HG03521 (cell line): ENCODE measurements around the gene NEURL1.

Experiments
- ATAC-seq: cut with Tn5 transposase; IDR thresholded peaks from one replicate; pipeline ENCODE4 v1.9.1; 2021; ENCODE audit warnings: mild to moderate bottlenecking, moderate library complexity; ENCODE audit not compliant: unreplicated experiment

Gene NEURL1

DNA sequence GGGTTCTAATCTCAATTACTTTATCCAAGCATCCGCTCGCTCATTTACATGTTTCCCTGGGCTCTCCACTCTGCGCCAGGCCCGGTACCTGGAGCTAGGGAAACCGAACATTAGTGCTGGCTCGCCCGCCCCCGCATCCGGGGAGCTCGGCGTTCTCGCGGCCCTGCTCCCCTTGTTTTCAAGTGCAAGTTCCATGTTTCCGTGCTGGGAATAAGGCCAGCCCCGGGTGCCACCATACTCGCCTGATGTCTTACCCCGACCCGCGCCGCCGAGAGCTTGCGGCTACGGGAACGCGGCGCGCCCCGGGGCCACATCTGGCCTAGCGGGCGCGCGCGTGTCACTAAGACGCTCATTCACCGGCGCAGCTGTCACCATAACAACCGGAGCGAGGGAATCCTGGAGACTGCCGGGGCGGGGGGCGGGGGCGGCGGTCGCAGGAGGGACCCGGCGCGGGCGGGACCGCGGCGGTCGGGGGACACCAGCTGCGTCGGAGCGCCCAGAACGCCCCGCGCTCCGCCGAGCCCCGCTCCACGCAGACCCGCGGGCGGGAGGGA, at the start of gene NEURL1:
Gene NEURL1 (plus strand): TSS at position 344 of the 554 bp plus-strand sequence. CDS start 683 bp downstream, outside the sequence.
- no peak for ATAC-seq

GRCh38 chr10:103444478-103444877, 49.0 kb upstream of the NEURL1 start:
- no peak for ATAC-seq

- ATAC-seq, result no peak
Measured at GRCh38 chr10:103445366-103445765, 48.1 kb upstream of the NEURL1 start.

DNA sequence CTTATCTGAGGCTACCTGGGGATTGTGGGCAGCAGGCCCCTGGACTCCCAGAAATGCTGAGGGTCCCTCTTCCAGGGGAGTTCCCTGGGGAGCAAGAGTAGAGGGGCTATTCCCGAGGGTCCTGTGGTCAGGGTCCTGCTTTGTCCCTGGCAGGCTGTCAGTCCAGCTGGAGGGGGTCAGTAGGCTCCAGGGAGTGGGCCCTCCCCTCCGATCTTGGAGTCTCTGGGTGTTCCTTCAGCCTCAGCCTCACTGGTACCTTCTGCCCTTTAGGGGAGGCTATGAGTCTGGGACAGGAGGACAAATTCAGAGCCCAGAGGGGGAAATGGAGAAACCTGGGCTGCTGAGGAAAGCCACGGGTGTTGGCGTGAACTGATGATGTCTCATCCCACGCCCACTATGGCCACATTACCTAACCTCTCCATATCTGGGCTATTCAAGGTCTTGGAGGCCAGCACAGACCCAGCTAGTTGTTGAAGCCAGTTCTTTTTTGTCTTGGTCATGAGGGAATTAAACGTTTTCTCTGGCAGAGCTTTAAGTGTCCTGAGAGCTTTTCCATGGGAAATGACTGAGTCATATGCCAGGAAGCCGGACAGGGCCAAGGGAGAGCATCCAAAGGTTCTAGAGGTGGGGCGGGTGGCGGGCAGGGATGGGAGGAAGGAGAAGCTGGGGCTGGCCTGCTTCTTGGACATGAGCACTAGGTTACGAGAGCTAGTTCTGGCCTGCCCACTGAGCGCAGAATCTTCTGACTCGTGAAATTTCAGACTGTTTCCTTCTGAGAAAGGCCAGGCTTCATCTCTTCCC, 47.5 kb upstream of the NEURL1 start:
- no peak for ATAC-seq

GRCh38 chr10:103447187-103447586, 46.3 kb upstream of the NEURL1 start:
- no peak for ATAC-seq

- ATAC-seq, result no peak
Measured at GRCh38 chr10:103448746-103449145, 44.8 kb upstream of the NEURL1 start.

- ATAC-seq, result no peak
Measured at GRCh38 chr10:103449208-103450144, 44.0 kb upstream of the NEURL1 start.

DNA sequence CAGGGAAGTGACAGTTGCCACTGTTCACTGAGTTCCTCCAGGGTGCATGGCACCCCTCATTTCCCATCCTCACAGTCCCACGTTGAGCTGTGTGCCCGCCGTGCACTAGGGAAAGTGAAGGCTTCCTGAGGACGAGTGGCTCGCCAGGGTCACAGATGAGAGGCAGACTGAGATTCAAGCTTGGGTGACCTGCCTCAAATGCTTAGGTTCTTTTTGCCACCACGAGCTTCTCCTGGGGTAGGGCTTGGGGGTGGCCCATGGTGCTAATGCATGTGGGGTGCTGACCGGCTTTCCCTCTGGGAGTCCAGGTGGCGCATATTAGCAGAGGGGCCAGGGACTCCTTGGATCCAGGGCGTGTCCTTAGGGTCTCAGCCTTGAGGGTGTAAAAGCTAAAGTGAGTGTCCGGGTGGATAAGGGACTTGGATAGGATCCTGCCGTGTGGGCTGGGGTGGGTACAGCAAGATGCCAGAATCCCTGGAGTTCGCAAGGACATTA, 43.3 kb upstream of the NEURL1 start:
- no peak for ATAC-seq

- no peak for ATAC-seq
Measured at GRCh38 chr10:103451091-103451813, 42.3 kb upstream of the NEURL1 start.

- peak; percentile 55 for ATAC-seq
Measured at GRCh38 chr10:103451831-103452505, 41.5 kb upstream of the NEURL1 start, which contains the start of gene CALHM2. Gene CALHM2 (minus strand): TSS chr10:103452370. CDS start chr10:103449941, 2,429 bp downstream.

GRCh38 chr10:103452506-103453230, 40.8 kb upstream of the NEURL1 start:
- ATAC-seq, result no peak

GRCh38 chr10:103454026-103454425, 39.5 kb upstream of the NEURL1 start:
- no peak for ATAC-seq

GRCh38 chr10:103455235-103455634, 38.3 kb upstream of the NEURL1 start:
- no peak for ATAC-seq

- no peak for ATAC-seq
Measured at GRCh38 chr10:103456074-103456660, 37.3 kb upstream of the NEURL1 start.

GRCh38 chr10:103457176-103457712, 36.3 kb upstream of the NEURL1 start:
- ATAC-seq, result no peak

- no peak for ATAC-seq
Measured at GRCh38 chr10:103457896-103458583, 35.5 kb upstream of the NEURL1 start.

DNA sequence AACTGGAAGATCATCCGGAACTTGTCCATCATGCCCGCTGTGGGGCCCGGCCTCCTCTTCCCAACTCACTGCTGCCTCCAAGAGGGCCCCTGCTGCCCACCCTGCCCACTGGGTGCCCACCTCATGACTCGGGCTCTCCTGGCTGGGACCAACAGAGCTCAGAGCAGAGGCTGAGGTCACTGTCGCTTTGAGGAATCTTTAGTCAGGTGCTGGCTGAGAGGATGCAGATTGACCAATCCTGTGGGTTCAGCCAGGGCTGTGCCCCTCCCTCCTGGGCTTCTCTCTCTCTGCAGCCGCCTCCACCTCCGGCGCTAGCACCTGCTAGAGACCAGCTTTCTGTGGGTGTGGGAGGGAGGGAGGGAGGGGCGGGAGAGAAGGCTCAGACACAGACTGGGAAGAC, 34.8 kb upstream of the NEURL1 start, which contains the start of gene CALHM1:
Gene CALHM1 (minus strand): TSS at position 181 of the 400 bp plus-strand sequence. CDS start 149 bp downstream, at position 32.
- ATAC-seq, result peak; percentile 63

DNA sequence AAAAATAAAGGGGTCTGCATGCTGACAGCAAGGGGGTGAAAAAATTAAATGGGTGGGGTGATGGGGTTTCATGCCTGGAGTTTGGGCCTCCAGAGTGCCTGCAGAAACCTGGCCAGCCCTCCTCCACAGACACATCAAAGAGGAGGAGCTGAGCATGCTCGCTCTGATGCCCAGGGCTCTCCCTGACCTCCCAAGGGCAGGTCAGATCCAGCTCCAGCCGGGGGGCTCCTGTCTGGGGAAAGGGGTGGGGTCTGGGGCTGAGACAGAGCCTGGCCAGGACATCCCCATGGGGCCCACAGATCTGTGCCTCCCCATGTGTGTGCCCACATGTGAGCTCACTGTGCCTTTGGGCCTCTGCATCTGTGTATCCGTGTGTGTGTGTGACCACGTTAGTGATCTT, 33.9 kb upstream of the NEURL1 start:
- ATAC-seq, result no peak
